BLaER1 treated with 17β-estradiol and CSF1 and Interleukin-3, amounts not matched to agents 10 nM and 100 nM (cell line): ENCODE data around the gene KPNB1.

Source experiments
- H3K27ac ChIP-seq, 11 experiments: shearing (Covaris generic); formaldehyde crosslinking; 2 replicates each; pipeline ENCODE4 v1.8.1; 2022
- H3K27me3 ChIP-seq, 11 experiments: shearing (Covaris generic); formaldehyde crosslinking; 2 replicates each; pipeline ENCODE4 v1.8.1; 2022
- H3K36me3 ChIP-seq, 11 experiments: shearing (Covaris generic); formaldehyde crosslinking; 2 replicates each; pipeline ENCODE4 v1.8.1; 2022
- H3K4me1 ChIP-seq, 10 experiments: shearing (Covaris generic); formaldehyde crosslinking; 2 replicates each; pipeline ENCODE4 v1.8.1; 2022
- H3K4me2 ChIP-seq, 11 experiments: shearing (Covaris generic); formaldehyde crosslinking; 2 replicates each; pipeline ENCODE4 v1.8.1; 2022
- H3K4me3 ChIP-seq, 10 experiments: shearing (Covaris generic); formaldehyde crosslinking; 2 replicates each; pipeline ENCODE4 v1.8.1; 2022
- H3K9ac ChIP-seq, 11 experiments: shearing (Covaris generic); formaldehyde crosslinking; 2 replicates each; pipeline ENCODE4 v1.8.1; 2022
- H3K9me3 ChIP-seq, 11 experiments: shearing (Covaris generic); formaldehyde crosslinking; replicated peaks in 1 of 11; 2 replicates each; pipeline ENCODE4 v1.8.1; 2022
- H4K20me1 ChIP-seq, 11 experiments: shearing (Covaris generic); formaldehyde crosslinking; 2 replicates each; pipeline ENCODE4 v1.8.1; 2022
- Cebpa-rat ChIP-seq, 11 experiments: shearing (Covaris generic); IDR thresholded peaks; 2 replicates each; pipeline ENCODE4 v1.8.1; 2022

KPNB1 gene

DNA sequence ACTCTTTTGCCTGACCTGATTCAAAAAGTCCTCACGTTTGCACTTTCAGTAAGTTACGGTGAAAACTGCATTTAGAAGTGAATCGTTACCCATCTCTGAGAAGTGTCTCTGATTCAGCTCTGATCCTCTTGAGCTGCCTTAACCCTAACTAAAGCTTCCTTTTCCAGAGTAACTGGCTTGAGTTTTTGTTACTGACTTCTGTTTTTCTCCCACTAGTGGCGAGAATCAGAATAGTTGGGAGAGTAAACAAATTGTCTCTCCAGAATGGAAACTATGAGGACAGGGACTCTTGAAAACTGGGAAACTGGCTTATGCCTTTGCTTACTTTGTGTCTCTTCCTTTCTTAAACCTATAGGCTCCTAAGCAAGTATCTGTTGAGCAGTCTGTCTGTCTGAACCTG, 31.3 kb upstream of the KPNB1 start:
- no peak overlapping the region for H3K27ac ChIP-seq
- peaks cover 10 to 51% (median 27%) of the 10 kb centered on the region in 10 experiments for H3K4me1 ChIP-seq
- no peak overlapping the region; a peak in 1 of 22 replicates for H3K9ac ChIP-seq
- peaks cover 0 to 14% (median 0%) of the 10 kb centered on the region in 11 experiments; a peak in 6 of 22 replicates for H4K20me1 ChIP-seq
- no peak overlapping the region for H3K4me3 ChIP-seq
- peak overlapping the region in 2 of 11 experiments; percentile 51 to 62; a peak in 2 of 22 replicates for H3K4me2 ChIP-seq
- peaks cover 70 to 97% (median 86%) of the 10 kb centered on the region in 11 experiments for H3K36me3 ChIP-seq
- TF ChIP-seq Cebpa-rat (IDR thresholded peaks at IDR 0.05) = no peak
- H3K9me3 ChIP-seq = peaks cover 0 to 6% (median 0%) of the 10 kb centered on the region in 11 experiments; a peak in 4 of 22 replicates
- no peaks in the 10 kb centered on the region for H3K27me3 ChIP-seq

- Histone ChIP-seq H3K27ac (no peak overlapping the region), H3K36me3 (peaks cover 64 to 96% (median 86%) of the 10 kb centered on the region in 11 experiments), H3K9me3 (peaks cover 0 to 6% (median 0%) of the 10 kb centered on the region in 11 experiments; a peak in 4 of 22 replicates), H3K27me3 (no peaks in the 10 kb centered on the region), H3K9ac (no peak overlapping the region), H4K20me1 (peaks cover 0 to 5% (median 0%) of the 10 kb centered on the region in 11 experiments; a peak in 4 of 22 replicates), H3K4me3 (no peak overlapping the region), H3K4me1 (peaks cover 10 to 46% (median 26%) of the 10 kb centered on the region in 10 experiments), H3K4me2 (peak overlapping the region in 6 of 11 experiments; percentile 26 to 62 (median 58); a peak in 7 of 22 replicates)
- no peak for TF ChIP-seq Cebpa-rat (IDR thresholded peaks at IDR 0.05)
Measured at GRCh38 chr17:47620503-47621245, 29.0 kb upstream of the KPNB1 start.

DNA sequence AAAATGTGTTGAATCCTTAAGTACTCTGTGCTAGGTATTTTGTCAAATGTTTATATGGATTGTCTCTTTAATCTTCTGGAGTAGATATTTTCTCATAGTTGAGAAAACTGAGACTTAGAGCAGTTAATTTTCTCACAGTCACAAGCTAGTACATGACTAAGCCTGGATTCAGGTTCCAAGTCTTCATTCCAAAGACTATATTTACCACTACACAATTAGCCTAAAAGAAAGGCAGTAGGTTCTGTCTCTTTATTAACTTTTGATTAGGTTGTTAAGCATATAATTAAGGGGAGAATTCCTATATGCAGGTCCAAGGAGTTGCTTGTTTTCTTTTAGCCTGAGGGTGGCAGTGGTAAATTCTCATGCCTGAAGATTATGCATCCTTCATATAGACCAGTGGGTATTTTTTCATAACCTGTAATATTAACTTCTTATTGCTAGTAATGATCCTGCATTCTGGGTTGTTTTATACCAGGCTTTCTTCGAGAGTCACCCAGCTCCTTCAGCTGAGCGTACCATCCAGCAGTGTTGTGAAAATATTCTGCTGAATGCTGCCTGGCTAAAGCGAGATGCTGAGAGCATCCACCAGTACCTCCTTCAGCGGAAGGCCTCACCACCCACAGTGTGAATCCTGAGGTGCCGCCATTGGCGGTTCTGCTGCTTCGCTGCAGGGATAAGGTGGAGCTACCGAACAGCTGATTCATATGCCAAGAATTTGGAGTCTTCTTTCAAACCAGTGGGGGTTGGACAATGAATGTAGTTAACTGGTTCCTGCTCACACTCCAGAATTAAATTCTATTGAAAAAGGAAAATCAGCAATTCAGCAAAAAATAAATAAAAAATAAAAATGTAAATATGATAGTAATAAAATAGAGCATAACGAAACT, 28.2 kb upstream of the KPNB1 start:
- Histone ChIP-seq H3K27ac (no peak overlapping the region), H3K4me3 (no peak overlapping the region), H3K9me3 (peaks cover 0 to 6% (median 0%) of the 10 kb centered on the region in 11 experiments; a peak in 4 of 22 replicates), H3K36me3 (peaks cover 60 to 89% (median 84%) of the 10 kb centered on the region in 11 experiments), H3K9ac (no peak overlapping the region), H3K4me1 (peaks cover 10 to 38% (median 22%) of the 10 kb centered on the region in 10 experiments), H4K20me1 (no peaks in the 10 kb centered on the region; a peak in 1 of 22 replicates), H3K4me2 (no peak overlapping the region), H3K27me3 (no peaks in the 10 kb centered on the region)
- TF ChIP-seq Cebpa-rat (IDR thresholded peaks at IDR 0.05) = no peak

- Histone ChIP-seq H3K36me3 (peaks cover 60 to 87% (median 81%) of the 10 kb centered on the region in 11 experiments), H3K27ac (no peak overlapping the region), H3K4me3 (no peak overlapping the region), H3K4me1 (peaks cover 10 to 35% (median 21%) of the 10 kb centered on the region in 10 experiments), H3K9me3 (peaks cover 0 to 6% (median 0%) of the 10 kb centered on the region in 11 experiments; a peak in 4 of 22 replicates), H4K20me1 (no peaks in the 10 kb centered on the region; a peak in 1 of 22 replicates), H3K4me2 (no peak overlapping the region), H3K27me3 (no peaks in the 10 kb centered on the region), H3K9ac (no peak overlapping the region)
- no peak for TF ChIP-seq Cebpa-rat (IDR thresholded peaks at IDR 0.05)
Measured at GRCh38 chr17:47622180-47622549, 27.6 kb upstream of the KPNB1 start.

- no peak for TF ChIP-seq Cebpa-rat (IDR thresholded peaks at IDR 0.05)
- peaks cover 44 to 64% (median 58%) of the 10 kb centered on the region in 11 experiments for H3K36me3 ChIP-seq
- H3K4me3 ChIP-seq = no peak overlapping the region
- H3K27me3 ChIP-seq = no peaks in the 10 kb centered on the region
- H3K9me3 ChIP-seq = no peaks in the 10 kb centered on the region
- no peak overlapping the region for H3K27ac ChIP-seq
- H3K4me1 ChIP-seq = peaks cover 2 to 17% (median 12%) of the 10 kb centered on the region in 10 experiments
- H3K9ac ChIP-seq = no peak overlapping the region
- no peaks in the 10 kb centered on the region; a peak in 1 of 22 replicates for H4K20me1 ChIP-seq
- no peak overlapping the region for H3K4me2 ChIP-seq
Measured at GRCh38 chr17:47624727-47625068, 25.0 kb upstream of the KPNB1 start.

DNA sequence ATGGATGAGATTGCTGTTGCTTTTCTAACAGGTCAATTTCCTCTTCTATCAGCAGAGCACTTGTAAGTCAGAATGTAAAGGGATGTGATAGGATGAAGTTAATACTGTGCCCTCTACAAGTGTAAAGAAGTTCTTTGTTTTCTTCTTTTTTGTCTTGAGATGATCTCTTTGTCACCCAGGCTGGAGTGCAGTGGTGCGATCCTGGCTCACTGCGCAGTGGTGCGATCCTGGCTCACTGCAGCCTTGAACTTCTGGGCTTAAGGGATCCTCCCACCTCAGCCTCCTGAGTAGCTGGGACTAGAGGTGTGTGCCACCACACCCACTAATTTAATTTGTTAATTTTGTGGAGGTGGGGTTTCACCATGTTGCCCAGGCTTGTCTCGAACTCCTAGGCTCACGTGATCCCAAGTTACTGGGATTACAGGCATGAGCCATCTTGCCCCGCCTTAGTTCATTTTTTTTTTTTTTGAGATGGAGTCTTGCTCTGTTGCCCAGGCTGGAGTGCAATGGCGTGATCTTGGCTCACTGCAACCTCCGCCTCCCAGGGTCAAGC, 21.6 kb upstream of the KPNB1 start:
- Histone ChIP-seq H4K20me1 (no peaks in the 10 kb centered on the region), H3K36me3 (peaks cover 18 to 52% (median 24%) of the 10 kb centered on the region in 11 experiments), H3K4me2 (no peak overlapping the region), H3K9ac (no peak overlapping the region), H3K27ac (no peak overlapping the region), H3K9me3 (no peaks in the 10 kb centered on the region), H3K4me3 (no peak overlapping the region), H3K4me1 (peaks cover 0 to 11% (median 0%) of the 10 kb centered on the region in 10 experiments; a peak in 4 of 20 replicates), H3K27me3 (no peaks in the 10 kb centered on the region)
- TF ChIP-seq Cebpa-rat (IDR thresholded peaks at IDR 0.05) = no peak

- Histone ChIP-seq H3K4me2 (peak overlapping the region in 1 of 11 experiments; percentile 5; a peak in 2 of 22 replicates), H4K20me1 (no peaks in the 10 kb centered on the region), H3K9me3 (no peaks in the 10 kb centered on the region), H3K9ac (no peak overlapping the region), H3K4me3 (no peak overlapping the region), H3K27me3 (no peaks in the 10 kb centered on the region), H3K4me1 (peaks cover 0 to 23% (median 0%) of the 10 kb centered on the region in 10 experiments; a peak in 4 of 20 replicates), H3K36me3 (peaks cover 4 to 51% (median 12%) of the 10 kb centered on the region in 11 experiments; a peak in 16 of 22 replicates), H3K27ac (no peak overlapping the region)
- no peak for TF ChIP-seq Cebpa-rat (IDR thresholded peaks at IDR 0.05)
Measured at GRCh38 chr17:47629826-47630225, 19.9 kb upstream of the KPNB1 start.

- Histone ChIP-seq H3K9ac (no peak overlapping the region), H3K36me3 (peaks cover 0 to 51% (median 8%) of the 10 kb centered on the region in 11 experiments; a peak in 13 of 22 replicates), H3K4me3 (no peak overlapping the region), H4K20me1 (no peaks in the 10 kb centered on the region), H3K4me2 (peak overlapping the region in 1 of 11 experiments; percentile 5; a peak in 1 of 22 replicates), H3K27me3 (no peaks in the 10 kb centered on the region), H3K9me3 (no peaks in the 10 kb centered on the region), H3K4me1 (peaks cover 0 to 23% (median 0%) of the 10 kb centered on the region in 10 experiments; a peak in 4 of 20 replicates), H3K27ac (no peak overlapping the region)
- no peak for TF ChIP-seq Cebpa-rat (IDR thresholded peaks at IDR 0.05)
Measured at GRCh38 chr17:47630614-47631013, 19.1 kb upstream of the KPNB1 start.
